Measurements from ENCODE around the gene SPON2. TPM values are rescaled to one million over a fixed set of nuclear protein-coding genes. Genes with fewer than 3 reads are reported as not detected.

SPON2 gene
- total RNA-seq, 4 donors from 2014 or later, result 39.3 to 91.0 (median 45.5) TPM

GRCh38 chr4:1164956-1165545 lies 7.3 kb downstream of the SPON2 start:
- H3K36me3 ChIP-seq, result peaks cover 0 to 5% (median 0%) of the 10 kb centered on the region in 3 donors
- H3K27ac ChIP-seq, result no peak overlapping the region
- H3K9me3 ChIP-seq, result no peaks in the 10 kb centered on the region
- peaks cover 0 to 4% of the 10 kb centered on the region in 2 donors for H3K27me3 ChIP-seq
- H3K4me1 ChIP-seq, result peaks cover 0 to 23% (median 8%) of the 10 kb centered on the region in 4 donors
- H3K4me3 ChIP-seq, result no peak overlapping the region
- WGBS, 2 donors, result 83 to 93% methylated on average over 12 to 13 of the region's 13 CpGs
- DNase-seq (ENCODE audit: low spot score in 2 of 2), result no peak
- no peak for TF ChIP-seq EP300 (IDR thresholded peaks at IDR 0.05)
- no peak for TF ChIP-seq CTCF (IDR thresholded peaks at IDR 0.05)
- TF ChIP-seq POLR2A (IDR thresholded peaks at IDR 0.05), result no peak

GRCh38 chr4:1164444-1164843 lies 7.9 kb downstream of the SPON2 start:
- Histone ChIP-seq H3K27ac (no peak overlapping the region), H3K4me1 (peaks cover 0 to 23% (median 8%) of the 10 kb centered on the region in 4 donors), H3K4me3 (no peak overlapping the region), H3K9me3 (no peaks in the 10 kb centered on the region), H3K27me3 (no peaks in the 10 kb centered on the region), H3K36me3 (no peaks in the 10 kb centered on the region)
- DNase-seq (ENCODE audit: low spot score in 2 of 2), result no peak
- TF ChIP-seq POLR2A (IDR thresholded peaks at IDR 0.05), result no peak
- TF ChIP-seq CTCF (IDR thresholded peaks at IDR 0.05), result no peak
- TF ChIP-seq EP300 (IDR thresholded peaks at IDR 0.05), result no peak
- 98 to 100% methylated on average over 2 to 5 of the region's 5 CpGs for WGBS, 2 donors

GRCh38 chr4:1164040-1164439 lies 8.3 kb downstream of the SPON2 start:
- Histone ChIP-seq H3K27ac (no peak overlapping the region), H3K4me1 (peaks cover 0 to 23% (median 8%) of the 10 kb centered on the region in 4 donors), H3K4me3 (no peak overlapping the region), H3K9me3 (no peaks in the 10 kb centered on the region), H3K27me3 (no peaks in the 10 kb centered on the region), H3K36me3 (no peaks in the 10 kb centered on the region)
- TF ChIP-seq EP300 (IDR thresholded peaks at IDR 0.05) (no peak), CTCF (IDR thresholded peaks at IDR 0.05) (no peak), POLR2A (IDR thresholded peaks at IDR 0.05) (no peak)
- no peak for DNase-seq (ENCODE audit: low spot score in 2 of 2)
- WGBS, 2 donors, result 76 to 88% methylated on average over 4 of the region's 4 CpGs

- H3K9me3 ChIP-seq, result peaks cover 0 to 12% (median 2%) of the 10 kb centered on the region in 4 donors
- peaks cover 0 to 2% (median 0%) of the 10 kb centered on the region in 4 donors for H3K4me1 ChIP-seq
- H3K4me3 ChIP-seq, result no peak overlapping the region
- 81 to 84% methylated on average over 1 of the region's 1 CpG for WGBS, 2 donors
- H3K36me3 ChIP-seq, result no peaks in the 10 kb centered on the region
- no peak for DNase-seq (ENCODE audit: low spot score in 2 of 2)
- TF ChIP-seq POLR2A (IDR thresholded peaks at IDR 0.05) (no peak), CTCF (IDR thresholded peaks at IDR 0.05) (no peak), EP300 (IDR thresholded peaks at IDR 0.05) (no peak)
- H3K27me3 ChIP-seq, result no peaks in the 10 kb centered on the region
- H3K27ac ChIP-seq, result no peak overlapping the region
Measured at GRCh38 chr4:1160351-1160750, 12.0 kb downstream of the SPON2 start.

- Histone ChIP-seq H3K4me3 (no peak overlapping the region), H3K9me3 (peaks cover 0 to 14% (median 2%) of the 10 kb centered on the region in 4 donors), H3K36me3 (no peaks in the 10 kb centered on the region), H3K4me1 (peaks cover 0 to 14% (median 0%) of the 10 kb centered on the region in 4 donors), H3K27me3 (no peaks in the 10 kb centered on the region), H3K27ac (no peak overlapping the region)
- WGBS, 2 donors, result 90 to 93% methylated on average over 8 of the region's 8 CpGs
- TF ChIP-seq EP300 (IDR thresholded peaks at IDR 0.05) (no peak), CTCF (IDR thresholded peaks at IDR 0.05) (no peak), POLR2A (IDR thresholded peaks at IDR 0.05) (no peak)
- DNase-seq (ENCODE audit: low spot score in 2 of 2), result no peak
Measured at GRCh38 chr4:1156069-1156468, 16.3 kb downstream of the SPON2 start.

Data from tibial nerve (tissue), 4 donors.